HUES64 (cell line): ENCODE results near the gene CPN2.

ENCODE experiments used
- H3K27ac ChIP-seq: 2 replicates; pipeline ENCODE4 v1.7.0; 2013; ENCODE audit warnings: low read depth, low read length, inconsistent platforms
- H3K27me3 ChIP-seq: 2 replicates; pipeline ENCODE4 v1.6.1; 2013; ENCODE audit warnings: mild to moderate bottlenecking, low read length; ENCODE audit not compliant: insufficient read depth
- H3K36me3 ChIP-seq: 2 replicates; pipeline ENCODE4 v1.6.1; 2013; ENCODE audit warnings: mild to moderate bottlenecking, low read length; ENCODE audit not compliant: insufficient read depth
- H3K4me1 ChIP-seq: 2 replicates; pipeline ENCODE4 v1.6.1; 2013; ENCODE audit warnings: mild to moderate bottlenecking, low read length, moderate library complexity; ENCODE audit not compliant: insufficient read depth
- H3K4me3 ChIP-seq: 2 replicates; pipeline ENCODE4 v1.5.1; 2013; ENCODE audit warnings: mild to moderate bottlenecking, low read length, moderate library complexity
- H3K9ac ChIP-seq: 2 replicates; pipeline ENCODE4 v1.6.1; 2013; ENCODE audit warnings: mild to moderate bottlenecking, low read depth, low read length
- H3K9me3 ChIP-seq: 2 replicates; pipeline ENCODE4 v1.6.1; 2013; ENCODE audit warnings: low read depth, low read length; ENCODE audit not compliant: insufficient read depth
- WGBS: fragments of 150-250, 120-280 bp; methylation state at CpG from one replicate; pipeline ENCODE4 v1.1.7; 2013; ENCODE audit warnings: missing lambda C conversion rate; 5-methylcytosine and 5-hydroxymethylcytosine counted together

Gene CPN2

DNA sequence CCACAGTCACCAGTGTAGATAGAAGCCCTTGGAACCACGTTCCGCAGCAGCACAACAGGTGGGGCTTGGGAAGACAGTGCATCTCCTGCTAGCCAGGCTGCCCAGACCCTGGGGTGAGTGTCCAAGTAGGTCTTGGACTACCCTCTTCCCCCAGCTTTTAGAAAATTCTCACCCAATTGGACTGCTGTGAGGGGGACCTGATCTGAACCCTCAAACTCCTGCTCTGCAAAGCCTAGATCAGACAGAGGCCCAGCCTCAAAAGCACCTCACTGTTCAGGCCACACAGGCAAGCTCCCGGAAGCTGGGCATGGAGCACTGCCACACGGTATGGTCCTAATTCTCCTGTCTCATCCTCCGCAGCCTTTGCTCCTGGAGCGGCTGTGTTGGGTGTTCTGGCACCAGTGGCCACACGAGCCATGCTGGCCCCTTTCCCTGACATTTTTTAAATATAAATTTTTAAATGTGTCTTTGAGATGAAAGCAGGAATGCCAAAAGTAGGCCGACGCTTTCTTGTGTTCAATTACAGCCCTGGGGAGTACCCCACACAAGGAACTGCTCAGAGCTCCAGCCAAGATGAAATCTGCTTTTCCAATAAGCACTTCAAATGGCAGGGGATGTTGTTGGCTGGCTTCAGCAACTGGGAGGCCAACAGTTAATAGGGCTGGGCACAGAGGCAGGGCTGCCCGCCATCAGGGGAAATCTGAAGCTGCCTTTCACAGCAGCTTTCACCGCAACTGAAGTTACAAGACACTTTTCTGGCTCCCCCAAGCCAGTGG lies 40.9 kb downstream of the CPN2 start:
- Histone ChIP-seq H3K4me3 (no peak overlapping the region), H3K9ac (no peak overlapping the region), H3K36me3 (no peaks in the 10 kb centered on the region), H3K27me3 (peaks cover 28% of the 10 kb centered on the region), H3K4me1 (peaks cover 40% of the 10 kb centered on the region), H3K27ac (no peak overlapping the region), H3K9me3 (no peaks in the 10 kb centered on the region)
- WGBS, result 91% methylated on average over 11 of the region's 11 CpGs

DNA sequence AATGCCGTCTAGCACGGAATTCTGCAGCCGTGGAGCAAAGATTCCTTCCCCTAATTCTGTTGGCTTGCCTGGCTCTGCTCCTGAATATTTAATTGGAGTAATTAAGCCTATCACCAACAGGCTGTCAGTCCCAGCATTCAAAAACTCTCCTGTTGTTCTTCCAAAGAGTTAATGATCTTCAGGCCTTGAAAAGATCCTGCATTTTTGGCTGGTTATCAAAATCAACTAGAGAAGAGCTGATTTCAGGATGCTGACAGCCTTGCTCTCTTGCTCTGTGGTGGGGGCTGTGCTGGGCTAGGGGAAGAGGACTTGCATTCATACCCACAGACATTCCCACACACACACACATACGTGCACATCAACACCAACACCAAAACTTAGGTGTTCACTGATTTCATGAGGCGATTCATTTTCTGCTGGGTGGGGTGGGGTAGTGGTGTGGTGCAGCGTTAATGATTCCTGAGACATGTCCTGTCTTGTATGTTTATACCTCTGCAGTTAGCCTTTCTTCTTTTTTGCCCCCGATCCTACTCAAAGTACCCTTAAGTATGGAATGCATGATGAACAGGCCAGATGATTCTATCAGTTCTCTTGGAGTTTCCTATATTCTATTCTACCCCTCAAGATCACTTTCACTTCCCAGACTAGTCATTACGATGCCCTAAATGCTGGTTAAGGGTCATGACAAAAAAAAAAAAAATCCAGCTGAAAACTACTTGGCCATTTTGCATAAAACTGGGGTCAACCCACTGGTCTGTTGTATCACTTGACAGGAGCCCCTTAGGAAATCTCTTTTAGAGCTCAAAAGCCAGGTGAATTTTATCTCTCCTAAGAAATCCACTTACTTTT lies 42.3 kb downstream of the CPN2 start:
- H3K9ac ChIP-seq, result no peak overlapping the region
- 88% methylated on average over 7 of the region's 8 CpGs for WGBS
- peaks cover 35% of the 10 kb centered on the region for H3K4me1 ChIP-seq
- H3K4me3 ChIP-seq, result no peak overlapping the region
- H3K27me3 ChIP-seq, result peaks cover 20% of the 10 kb centered on the region
- H3K27ac ChIP-seq, result no peak overlapping the region
- H3K9me3 ChIP-seq, result no peaks in the 10 kb centered on the region
- H3K36me3 ChIP-seq, result no peaks in the 10 kb centered on the region

DNA sequence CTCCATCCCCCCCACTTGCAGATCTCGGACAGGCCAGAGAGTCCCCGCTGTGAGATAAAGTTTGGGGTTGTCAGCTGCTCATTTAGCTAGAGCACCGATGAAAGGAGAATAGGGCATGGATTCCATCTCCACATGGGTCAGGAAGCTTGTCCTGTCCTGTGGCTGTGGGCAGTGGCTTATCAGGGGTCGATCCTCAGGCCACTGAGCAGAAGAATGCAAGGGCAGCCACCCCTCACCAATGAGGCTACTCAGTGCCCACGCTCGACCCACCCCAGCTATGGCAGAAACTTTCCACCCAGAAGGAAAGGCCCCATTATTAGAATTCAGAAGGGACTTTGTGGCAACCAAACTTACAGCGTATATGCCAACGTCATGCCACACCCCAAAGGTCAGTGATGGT lies 43.3 kb downstream of the CPN2 start:
- no peaks in the 10 kb centered on the region for H3K36me3 ChIP-seq
- H3K27me3 ChIP-seq, result peaks cover 21% of the 10 kb centered on the region
- H3K4me1 ChIP-seq, result peaks cover 34% of the 10 kb centered on the region
- 90% methylated on average over 8 of the region's 8 CpGs for WGBS
- H3K27ac ChIP-seq, result no peak overlapping the region
- H3K4me3 ChIP-seq, result no peak overlapping the region
- H3K9ac ChIP-seq, result no peak overlapping the region
- no peaks in the 10 kb centered on the region for H3K9me3 ChIP-seq

GRCh38 chr3:194306771-194307640 lies 44.1 kb downstream of the CPN2 start:
- H3K36me3 ChIP-seq, result no peaks in the 10 kb centered on the region
- WGBS, result 77% methylated on average over 12 of the region's 13 CpGs
- H3K9me3 ChIP-seq, result no peaks in the 10 kb centered on the region
- H3K4me1 ChIP-seq, result peaks cover 28% of the 10 kb centered on the region
- no peak overlapping the region for H3K4me3 ChIP-seq
- no peak overlapping the region for H3K9ac ChIP-seq
- H3K27ac ChIP-seq, result no peak overlapping the region
- peaks cover 14% of the 10 kb centered on the region; the same call in 1 of the 2 replicates for H3K27me3 ChIP-seq

- no peak overlapping the region for H3K4me3 ChIP-seq
- no peak overlapping the region; the same call in 1 of the 2 replicates for H3K27ac ChIP-seq
- peaks cover 28% of the 10 kb centered on the region for H3K4me1 ChIP-seq
- H3K9ac ChIP-seq, result no peak overlapping the region
- 55% methylated on average over 11 of the region's 11 CpGs for WGBS
- no peaks in the 10 kb centered on the region for H3K9me3 ChIP-seq
- peaks cover 10% of the 10 kb centered on the region; the same call in 1 of the 2 replicates for H3K27me3 ChIP-seq
- H3K36me3 ChIP-seq, result no peaks in the 10 kb centered on the region
Measured at GRCh38 chr3:194306109-194306686, 44.9 kb downstream of the CPN2 start.

GRCh38 chr3:194305356-194306108 lies 45.6 kb downstream of the CPN2 start:
- Histone ChIP-seq H3K9ac (no peak overlapping the region), H3K27ac (peak overlapping the region; percentile 49; the same call in 1 of the 2 replicates), H3K4me1 (peaks cover 33% of the 10 kb centered on the region), H3K27me3 (peaks cover 10% of the 10 kb centered on the region; the same call in 1 of the 2 replicates), H3K9me3 (no peaks in the 10 kb centered on the region), H3K4me3 (no peak overlapping the region), H3K36me3 (no peaks in the 10 kb centered on the region)
- WGBS, result 61% methylated on average over 11 of the region's 11 CpGs

GRCh38 chr3:194304186-194304917 lies 46.8 kb downstream of the CPN2 start:
- Histone ChIP-seq H3K27ac (no peak overlapping the region), H3K27me3 (peaks cover 10% of the 10 kb centered on the region; the same call in 1 of the 2 replicates), H3K4me3 (no peak overlapping the region), H3K4me1 (peaks cover 31% of the 10 kb centered on the region), H3K9ac (no peak overlapping the region), H3K36me3 (no peaks in the 10 kb centered on the region), H3K9me3 (no peaks in the 10 kb centered on the region)
- 96% methylated on average over 17 of the region's 17 CpGs for WGBS

DNA sequence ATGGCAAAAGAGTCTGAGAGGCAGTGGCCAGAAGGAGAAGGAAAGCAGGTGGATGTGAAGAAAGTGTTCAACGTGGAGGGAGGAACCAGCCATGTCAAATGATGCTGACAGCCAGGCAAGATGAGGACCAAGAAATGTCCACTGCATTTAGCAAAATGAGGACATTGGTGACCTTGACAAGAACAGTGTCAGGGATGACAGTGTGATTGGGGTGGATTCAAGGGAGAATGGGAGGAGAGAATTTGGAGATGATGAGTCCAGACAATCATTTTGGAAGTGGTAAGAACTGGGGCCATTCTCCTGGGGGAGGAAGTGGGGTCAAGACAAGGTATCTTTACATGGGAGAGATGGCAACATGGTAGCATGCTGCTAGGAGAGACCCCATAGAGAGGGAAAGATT lies 47.4 kb downstream of the CPN2 start:
- Histone ChIP-seq H3K36me3 (no peaks in the 10 kb centered on the region), H3K27ac (no peak overlapping the region), H3K9me3 (no peaks in the 10 kb centered on the region), H3K4me3 (no peak overlapping the region), H3K27me3 (peaks cover 10% of the 10 kb centered on the region; the same call in 1 of the 2 replicates), H3K4me1 (peaks cover 29% of the 10 kb centered on the region), H3K9ac (no peak overlapping the region)
- WGBS, result 85% methylated on average over 1 of the region's 1 CpG

GRCh38 chr3:194301730-194302129 lies 49.4 kb downstream of the CPN2 start:
- peaks cover 10% of the 10 kb centered on the region; the same call in 1 of the 2 replicates for H3K27me3 ChIP-seq
- H3K4me3 ChIP-seq, result no peak overlapping the region
- H3K4me1 ChIP-seq, result peaks cover 24% of the 10 kb centered on the region
- H3K9me3 ChIP-seq, result no peaks in the 10 kb centered on the region
- WGBS, result 86% methylated on average over 3 of the region's 3 CpGs
- no peaks in the 10 kb centered on the region for H3K36me3 ChIP-seq
- no peak overlapping the region for H3K9ac ChIP-seq
- no peak overlapping the region for H3K27ac ChIP-seq
